Stimulated activated effector memory CD8-positive, alpha-beta T cell treated with anti-CD3 and anti-CD28 coated beads, Interleukin-12 subunit alpha, Interleukin-12 subunit beta, amount 100 ng/mL, for 72 hours (primary cell): ENCODE results near the gene FAM131C.
"Not testable (repeated sequence)": the region's sequence is repeated elsewhere in the genome, so short reads cannot be mapped to it uniquely, and the experiment has no call there.

Experiments used
- ATAC-seq: fragments of 150-1000 bp; cut with Tn5 transposase; 2 replicates; pipeline ENCODE4 v1.10.0; 2021
- DNase-seq, 2 donors: peaks; one replicate each; pipeline ENCODE4 v3.0.0; 2021 to 2022; ENCODE audit warnings: low spot score in 2 of 2
- H3K27ac Mint-ChIP-seq: one replicate; pipeline ENCODE4 v1.8.0; 2022; ENCODE audit warnings: mild to moderate bottlenecking, mixed read lengths
- H3K36me3 Mint-ChIP-seq: one replicate; pipeline ENCODE4 v1.8.0; 2022; ENCODE audit warnings: mild to moderate bottlenecking, mixed read lengths
- H3K4me1 Mint-ChIP-seq: one replicate; pipeline ENCODE4 v1.8.0; 2022; ENCODE audit warnings: mixed read lengths
- H3K4me3 Mint-ChIP-seq: one replicate; pipeline ENCODE4 v1.8.0; 2022; ENCODE audit warnings: mild to moderate bottlenecking, mixed read lengths
- H3K9me3 Mint-ChIP-seq: one replicate; pipeline ENCODE4 v1.8.0; 2022; ENCODE audit warnings: mixed read lengths

Gene FAM131C

GRCh38 chr1:16047791-16048475 is 25.5 kb downstream of the FAM131C start:
- DNase-seq (no peak), ATAC-seq (no peak)
- peaks cover 5% of the 10 kb centered on the region for H3K4me1 Mint-ChIP-seq
- no peaks in the 10 kb centered on the region for H3K36me3 Mint-ChIP-seq
- H3K4me3 Mint-ChIP-seq = no peak overlapping the region
- no peaks in the 10 kb centered on the region for H3K9me3 Mint-ChIP-seq
- H3K27ac Mint-ChIP-seq = no peak overlapping the region

GRCh38 chr1:16046842-16047241 is 26.6 kb downstream of the FAM131C start:
- no peak for DNase-seq
- Mint-ChIP-seq H3K4me3 (no peak overlapping the region), H3K9me3 (no peaks in the 10 kb centered on the region), H3K4me1 (peaks cover 5% of the 10 kb centered on the region), H3K36me3 (no peaks in the 10 kb centered on the region), H3K27ac (no peak overlapping the region)
- ATAC-seq = no peak

- ATAC-seq = no peak
- Mint-ChIP-seq H3K9me3 (no peaks in the 10 kb centered on the region), H3K4me1 (no peaks in the 10 kb centered on the region), H3K4me3 (no peak overlapping the region), H3K27ac (no peak overlapping the region), H3K36me3 (no peaks in the 10 kb centered on the region)
- DNase-seq = no peak
Observed at GRCh38 chr1:16043950-16044349, 29.5 kb downstream of the FAM131C start.

GRCh38 chr1:16043521-16043920 is 29.9 kb downstream of the FAM131C start, which contains the start of gene CLCNKB:
CLCNKB (plus strand) TSS chr1:16043782; CDS start chr1:16044493, 711 bp downstream.
- DNase-seq (no peak), ATAC-seq (no peak)
- Mint-ChIP-seq H3K27ac (no peak within 1 kb of the TSS), H3K9me3 (no peaks in the 10 kb centered on the region), H3K4me1 (no peaks in the 10 kb centered on the region), H3K36me3 (no peaks in the 10 kb centered on the region), H3K4me3 (no peak within 1 kb of the TSS)

GRCh38 chr1:16042654-16043053 is 30.8 kb downstream of the FAM131C start:
- not testable (repeated sequence) for H3K9me3 Mint-ChIP-seq, H3K36me3 Mint-ChIP-seq, H3K4me3 Mint-ChIP-seq, H3K27ac Mint-ChIP-seq, H3K4me1 Mint-ChIP-seq, DNase-seq
- ATAC-seq = peak; percentile 19

GRCh38 chr1:16042096-16042495 is 31.4 kb downstream of the FAM131C start:
- DNase-seq = no peak
- Mint-ChIP-seq H3K36me3 (no peaks in the 10 kb centered on the region), H3K9me3 (no peaks in the 10 kb centered on the region), H3K4me3 (no peak overlapping the region), H3K27ac (no peak overlapping the region), H3K4me1 (no peaks in the 10 kb centered on the region)
- ATAC-seq = no peak

GRCh38 chr1:16041200-16041599 is 32.3 kb downstream of the FAM131C start:
- ATAC-seq (no peak), DNase-seq (no peak)
- Mint-ChIP-seq H3K4me1 (no peaks in the 10 kb centered on the region), H3K9me3 (no peaks in the 10 kb centered on the region), H3K27ac (peak overlapping the region; percentile 54), H3K36me3 (no peaks in the 10 kb centered on the region), H3K4me3 (no peak overlapping the region)

GRCh38 chr1:16039871-16040270 is 33.6 kb downstream of the FAM131C start:
- peak overlapping the region; percentile 52 for H3K27ac Mint-ChIP-seq
- H3K4me3 Mint-ChIP-seq, ATAC-seq, H3K4me1 Mint-ChIP-seq, H3K36me3 Mint-ChIP-seq, DNase-seq, H3K9me3 Mint-ChIP-seq: not testable (repeated sequence)

- Mint-ChIP-seq H3K4me3 (no peak overlapping the region), H3K9me3 (no peaks in the 10 kb centered on the region)
- ATAC-seq = no peak
Observed at GRCh38 chr1:16038620-16038912, 34.9 kb downstream of the FAM131C start.

GRCh38 chr1:16036461-16036860 is 37.0 kb downstream of the FAM131C start:
- ATAC-seq, H3K4me3 Mint-ChIP-seq, H3K9me3 Mint-ChIP-seq, DNase-seq, H3K27ac Mint-ChIP-seq, H3K36me3 Mint-ChIP-seq, H3K4me1 Mint-ChIP-seq: not testable (repeated sequence)

More at GRCh38 chr1:16038620-16038912, 34.9 kb downstream of the FAM131C start:
- Mint-ChIP-seq H3K36me3 (no peaks in the 10 kb centered on the region), H3K27ac (no peak overlapping the region), H3K4me1 (no peaks in the 10 kb centered on the region)
- DNase-seq = no peak

- not testable (repeated sequence) for ATAC-seq, H3K36me3 Mint-ChIP-seq, H3K4me3 Mint-ChIP-seq, DNase-seq, H3K9me3 Mint-ChIP-seq, H3K27ac Mint-ChIP-seq
- H3K4me1 Mint-ChIP-seq = peaks cover 12% of the 10 kb centered on the region
Observed at GRCh38 chr1:16033103-16033632, 40.3 kb downstream of the FAM131C start.

GRCh38 chr1:16032388-16033102 is 40.9 kb downstream of the FAM131C start:
- peak; percentile 71 for ATAC-seq
- no peak overlapping the region for H3K27ac Mint-ChIP-seq
- no peaks in the 10 kb centered on the region for H3K9me3 Mint-ChIP-seq
- H3K4me1 Mint-ChIP-seq = peaks cover 16% of the 10 kb centered on the region
- no peaks in the 10 kb centered on the region for H3K36me3 Mint-ChIP-seq
- peak; percentile 42 to 77 for DNase-seq
- H3K4me3 Mint-ChIP-seq = no peak overlapping the region

- peaks cover 16% of the 10 kb centered on the region for H3K4me1 Mint-ChIP-seq
- no peak overlapping the region for H3K4me3 Mint-ChIP-seq
- H3K9me3 Mint-ChIP-seq = no peaks in the 10 kb centered on the region
- ATAC-seq (no peak), DNase-seq (no peak)
- no peak overlapping the region for H3K27ac Mint-ChIP-seq
- H3K36me3 Mint-ChIP-seq = no peaks in the 10 kb centered on the region
Observed at GRCh38 chr1:16031551-16031950, 41.9 kb downstream of the FAM131C start.

GRCh38 chr1:16029288-16029687 is 44.2 kb downstream of the FAM131C start:
- Mint-ChIP-seq H3K27ac (no peak overlapping the region), H3K4me3 (no peak overlapping the region), H3K36me3 (no peaks in the 10 kb centered on the region), H3K9me3 (no peaks in the 10 kb centered on the region), H3K4me1 (peaks cover 16% of the 10 kb centered on the region)
- ATAC-seq (no peak), DNase-seq (no peak)

- H3K9me3 Mint-ChIP-seq, DNase-seq, H3K36me3 Mint-ChIP-seq, H3K4me3 Mint-ChIP-seq, H3K27ac Mint-ChIP-seq, ATAC-seq: not testable (repeated sequence)
- H3K4me1 Mint-ChIP-seq = peaks cover 16% of the 10 kb centered on the region
Observed at GRCh38 chr1:16029003-16029268, 44.5 kb downstream of the FAM131C start.
